Epithelial cell of alveolus of lung (primary cell): Measurements from ENCODE around the gene LRP6. TPM values are rescaled to one million over a fixed set of nuclear protein-coding genes. Genes with fewer than 3 reads are reported as not detected.

Experiments
- total RNA-seq: library from RNA; depleted of rRNA; stranded (reverse); fragments of >200 nt; gene quantifications from 2 replicates; pipeline ENCODE4 v1.2.1, GENCODE V29; 2015

LRP6 gene
- total RNA-seq = 11.6 and 18.5 TPM in 2 replicates

DNA sequence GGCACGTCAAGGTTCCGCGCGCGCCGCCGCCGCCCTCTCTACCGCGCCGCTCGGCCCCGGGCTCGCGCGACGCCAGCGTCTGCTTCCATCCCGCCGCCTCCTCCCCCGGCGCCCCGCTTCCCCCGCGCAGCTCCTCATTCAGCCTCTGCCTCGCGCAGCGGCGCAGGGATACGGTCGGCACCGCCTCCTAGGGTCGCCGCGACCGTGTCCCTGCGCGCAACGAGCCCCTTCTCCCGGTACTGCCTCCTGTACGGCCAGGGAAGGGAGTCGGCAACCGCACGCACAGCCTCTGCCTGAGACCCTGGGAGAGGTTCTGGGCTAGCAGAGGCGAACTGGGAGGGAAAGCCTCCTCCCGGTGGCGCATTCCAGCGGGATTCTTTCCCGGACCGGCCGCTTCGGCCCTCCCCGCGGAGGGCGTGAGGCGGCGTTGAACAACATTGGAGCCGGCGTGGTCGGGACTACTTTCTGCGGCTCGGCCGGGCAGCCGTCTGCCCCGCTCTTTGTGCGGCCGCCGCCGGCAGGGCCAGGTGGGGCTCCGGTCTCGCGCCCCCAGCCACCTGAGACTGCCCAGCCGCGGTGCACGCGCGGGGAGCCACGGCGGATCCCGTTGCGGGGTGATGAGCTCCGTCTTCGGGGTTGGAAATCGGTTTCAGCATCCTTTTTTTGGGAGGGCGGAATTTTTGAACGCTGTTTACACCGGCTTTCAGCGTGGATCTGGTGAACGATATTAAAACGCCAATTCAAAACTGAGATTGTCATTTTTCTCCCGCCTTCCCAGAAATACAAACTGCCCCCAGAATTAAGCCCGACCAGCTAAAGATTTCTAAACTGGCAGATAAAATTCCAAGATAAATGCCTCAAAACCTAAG, at the start of gene LRP6:
TSS of gene LRP6 (minus strand) at position 172 of the 869 bp plus-strand sequence. CDS start 309 bp downstream, outside the sequence.

GRCh38 chr12:12070674-12071656, 195.9 kb downstream of the LRP6 start, which contains the start of gene BCL2L14:
Gene BCL2L14, plus strand, starts transcription at chr12:12070939. Its CDS starts 8,367 bp downstream, at chr12:12079306.

Other genes starting within 250 kb of the LRP6 start
- not detected in 2 replicates for gene BCL2L14, start 196.1 kb downstream of the LRP6 start, total RNA-seq
- gene MANSC1, start 83.2 kb upstream of the LRP6 start, total RNA-seq = 4.0 and 5.5 TPM in 2 replicates
- gene BORCS5, start 90.0 kb upstream of the LRP6 start, total RNA-seq = 7.9 and 14.6 TPM in 2 replicates